Endothelial cell of umbilical vein (primary cell): ENCODE results near the gene OR51B2. TPM values are rescaled to one million over a fixed set of nuclear protein-coding genes. Genes with fewer than 3 reads are reported as not detected.

Source experiments
- BruUV-seq: library from RNA; stranded (reverse); fragments of 400-500 nt; replicated peaks from 2 replicates; lab custom pipeline; 2021; lab: Mats Ljungman, UMichigan
- CTCF ChIA-PET: fragments of 300-600, 350-600 bp; sonication (Branson Sonifier 250); formaldehyde crosslinking; loops from one replicate; lab custom pipeline; 2021; ENCODE audit warnings: antibody characterized with exemption, inconsistent platforms; lab: Charles Lee
- POLR2A ChIA-PET: fragments of 300-600, 350-600 bp; sonication (Branson Sonifier 250); formaldehyde crosslinking; loops from one replicate; lab custom pipeline; 2021; ENCODE audit warnings: antibody characterized with exemption, inconsistent platforms; lab: Charles Lee
- DNase-seq: peaks from one replicate; pipeline ENCODE4 v3.0.0-alpha.2; 2011; ENCODE audit warnings: low read depth, low spot score
- FAIRE-seq: peaks from 2 replicates; lab custom pipeline; 2011; peaks lifted over from hg19 to GRCh38; lab: Jason Lieb, UNC
- H2AFZ ChIP-seq: 2 replicates; pipeline ENCODE4 v1.6.0; 2012; ENCODE audit warnings: low read depth, low read length, control low read depth, inconsistent platforms
- H3K27ac ChIP-seq: 2 replicates; pipeline ENCODE4 v1.5.1; 2011; ENCODE audit warnings: low read depth, mild to moderate bottlenecking, control low read depth, low read length, moderate library complexity; ENCODE audit not compliant: insufficient read depth
- H3K27me3 ChIP-seq, 2 experiments: 2 replicates each; pipeline versions ENCODE4 v1.6.0 to v1.6.1; 2011; ENCODE audit warnings: low read length in 2 of 2, mixed read lengths in 1 of 2; ENCODE audit not compliant: control insufficient read depth in 2 of 2, insufficient read depth in 2 of 2
- H3K36me3 ChIP-seq, 2 experiments: 2 replicates in 1 of 2; 3 replicates in 1 of 2; pipeline ENCODE4 v1.5.1; 2011; ENCODE audit warnings: low read length in 2 of 2, mild to moderate bottlenecking in 1 of 2, moderate library complexity in 1 of 2; ENCODE audit not compliant: control insufficient read depth in 2 of 2, insufficient read depth in 2 of 2; ENCODE audit errors: extremely low read depth in 1 of 2
- H3K4me1 ChIP-seq: 3 replicates; pipeline ENCODE4 v1.5.1; 2011; ENCODE audit warnings: mild to moderate bottlenecking, low read length; ENCODE audit not compliant: control insufficient read depth, insufficient read depth; ENCODE audit errors: extremely low read depth
- H3K4me2 ChIP-seq: 2 replicates; pipeline ENCODE4 v1.6.1; 2011; ENCODE audit warnings: low read length, control low read depth, mixed read lengths; ENCODE audit not compliant: insufficient read depth
- H3K4me3 ChIP-seq, 3 experiments: fragments of 200-600 bp in 1 of 3; sonication (generic), shearing (Covaris generic) in 1 of 3; replicated peaks in 1 of 3; 2 replicates each; pipeline ENCODE4 v1.5.1; 2011 to 2016; ENCODE audit warnings: control low read depth in 3 of 3, low read length in 3 of 3, mild to moderate bottlenecking in 2 of 3, inconsistent platforms in 1 of 3, low read depth in 1 of 3, moderate library complexity in 1 of 3; ENCODE audit not compliant: insufficient read depth in 1 of 3
- H3K79me2 ChIP-seq: 2 replicates; pipeline ENCODE4 v1.6.0; 2012; ENCODE audit warnings: low read length, inconsistent platforms; ENCODE audit not compliant: control insufficient read depth, insufficient read depth
- H3K9ac ChIP-seq: replicated peaks from 2 replicates; pipeline ENCODE3; 2011; ENCODE audit warnings: low read length, control low read depth; ENCODE audit not compliant: insufficient read depth; ENCODE audit errors: extremely low read depth
- H3K9me1 ChIP-seq: replicated peaks from 3 replicates; pipeline ENCODE4 v1.6.0; 2011; ENCODE audit warnings: mild to moderate bottlenecking, low read length; ENCODE audit not compliant: control insufficient read depth, insufficient read depth; ENCODE audit errors: extremely low read depth
- H3K9me3 ChIP-seq: replicated peaks from 2 replicates; pipeline ENCODE4 v1.5.1; 2012; ENCODE audit warnings: low read length, inconsistent platforms; ENCODE audit not compliant: control insufficient read depth, insufficient read depth
- H4K20me1 ChIP-seq: replicated peaks from 2 replicates; pipeline ENCODE3; 2011; ENCODE audit warnings: mild to moderate bottlenecking, low read length; ENCODE audit not compliant: control insufficient read depth, insufficient read depth; ENCODE audit errors: extremely low read depth
- CTCF ChIP-seq, 2 donors: IDR thresholded peaks; 1 replicate in 1 of 2; 2 replicates in 1 of 2; pipeline ENCODE4 v1.5.1; 2011; ENCODE audit warnings: low read length in 2 of 2, mild to moderate bottlenecking in 2 of 2, moderate library complexity in 2 of 2, control low read depth in 1 of 2, inconsistent platforms in 1 of 2, low read depth in 1 of 2; ENCODE audit not compliant: insufficient read depth in 1 of 2; ENCODE audit errors: extremely low read depth in 1 of 2
- EZH2 ChIP-seq: IDR thresholded peaks from 2 replicates; pipeline ENCODE4 v1.6.1; 2012; ENCODE audit warnings: borderline replicate concordance, low read depth, mild to moderate bottlenecking, moderate library complexity, low read length, inconsistent platforms; ENCODE audit not compliant: severe bottlenecking
- FOS ChIP-seq: IDR thresholded peaks from 2 replicates; pipeline ENCODE4 v1.6.1; 2011; ENCODE audit warnings: mild to moderate bottlenecking, low read length, moderate library complexity, borderline replicate concordance; ENCODE audit not compliant: insufficient read depth
- GATA2 ChIP-seq: IDR thresholded peaks from 2 replicates; pipeline ENCODE4 v1.7.0; 2011; ENCODE audit warnings: low read depth, mild to moderate bottlenecking, moderate library complexity, mixed read lengths, low read length; ENCODE audit not compliant: insufficient read length, insufficient read depth
- JUN ChIP-seq: IDR thresholded peaks from 2 replicates; pipeline ENCODE4 v1.6.1; 2011; ENCODE audit warnings: borderline replicate concordance, low read depth; ENCODE audit not compliant: insufficient read length, insufficient read depth
- MAX ChIP-seq: IDR thresholded peaks from 2 replicates; pipeline ENCODE4 v1.6.1; 2011; ENCODE audit not compliant: insufficient read depth, insufficient read length
- MYC ChIP-seq: IDR thresholded peaks from one replicate; pipeline ENCODE4 v1.6.1; 2011; ENCODE audit warnings: mild to moderate bottlenecking, low read depth, low read length
- POLR2A ChIP-seq: IDR thresholded peaks from 2 replicates; pipeline ENCODE4 v1.6.1; 2012; ENCODE audit warnings: low read depth, mild to moderate bottlenecking, control low read depth, low read length
- POLR2AphosphoS5 ChIP-seq: IDR thresholded peaks from 2 replicates; pipeline ENCODE4 v1.6.1; 2012; ENCODE audit warnings: low read depth, mild to moderate bottlenecking, control low read depth, low read length, moderate library complexity; ENCODE audit not compliant: insufficient read depth
- dilution Hi-C: fragments of 300-500 bp; cut with MboI; formaldehyde crosslinking; loops from one replicate; pipeline ENCODE4 v1.15.0; 2019; ENCODE audit warnings: low sequenced_read_pairs; ENCODE audit not compliant: extremely low pct_ligation_motif_present
- intact Hi-C: fragments of 100-400 bp; cut with micrococcal nuclease; formaldehyde crosslinking; loops from one replicate; pipeline ENCODE4 v1.10.0; 2022
- polyA plus RNA-seq, 4 experiments: library from polyadenylated mRNA; depleted of rRNA in 3 of 4; stranded (reverse) in 3 of 4; unstranded in 1 of 4; fragments of >200 nt; gene quantifications; 2 replicates each; pipeline versions ENCODE4 v1.2.1 to v1.2.3, GENCODE V29; 2011 to 2012; ENCODE audit warnings: missing spikeins in 1 of 4
- total RNA-seq: library from RNA; stranded (reverse); gene quantifications from 2 replicates; pipeline ENCODE4 v1.2.3, GENCODE V29; 2021

OR51B2 gene
- total and polyA plus RNA-seq, 2 donors (not counting 3 experiments of a cell fraction or from before 2014, with no cell fraction given): not detected

- CTCF ChIA-PET: interaction anchor here (1.3 kb wide), 1 partner anchor 21 kb away, joined by 3 read pairs; no protein-coding TSS in a partner anchor
These were observed 25.5 kb upstream of the OR51B2 start for GRCh38 chr11:5349550-5349949.

More at GRCh38 chr11:5349550-5349949, 25.5 kb upstream of the OR51B2 start:
- no peaks in the 10 kb centered on the region for H4K20me1 ChIP-seq
- no peaks in the 10 kb centered on the region for H3K36me3 ChIP-seq
- H2AFZ ChIP-seq: no peak overlapping the region
- no peak for TF ChIP-seq POLR2AphosphoS5
- TF ChIP-seq FOS: no peak
- no peak for TF ChIP-seq MYC
- TF ChIP-seq POLR2A: no peak
- no peak for TF ChIP-seq MAX
- TF ChIP-seq CTCF (IDR thresholded peaks at IDR 0.05; ENCODE audit: extremely low read depth in 1 of 2, insufficient read depth in 1 of 2, low read depth in 1 of 2, low read length in 2 of 2): no peak
- no peak for TF ChIP-seq GATA2
- no peak for TF ChIP-seq JUN
- TF ChIP-seq EZH2: no peak
- FAIRE-seq (no peak), DNase-seq (no peak)
- H3K27ac ChIP-seq: no peak overlapping the region
- POLR2A ChIA-PET: no interaction called here
- intact Hi-C loops: no loop called here
- H3K4me3 ChIP-seq: no peak overlapping the region
- BruUV-seq: no TSS peak
- no peaks in the 10 kb centered on the region for H3K9me1 ChIP-seq
- no peaks in the 10 kb centered on the region for H3K79me2 ChIP-seq
- no peaks in the 10 kb centered on the region for H3K27me3 ChIP-seq
- dilution Hi-C loops: no loop called here
- H3K4me1 ChIP-seq: no peaks in the 10 kb centered on the region
- no peaks in the 10 kb centered on the region for H3K9me3 ChIP-seq
- no peak overlapping the region for H3K9ac ChIP-seq
- H3K4me2 ChIP-seq: no peak overlapping the region
